Effector CD8-positive, alpha-beta T cell (primary cell): ENCODE data around the gene LRRC70.
"Not testable (repeated sequence)": the region's sequence is repeated elsewhere in the genome, so short reads cannot be mapped to it uniquely, and the experiment has no call there.

Experiments used
- DNase-seq: peaks from one replicate; lab custom pipeline; 2025; lab: John Stamatoyannopoulos, UW
- total RNA-seq, 4 experiments: gene quantifications; one replicate each; lab custom pipeline; 2026; lab: John Stamatoyannopoulos, UW

Gene LRRC70, protein sequence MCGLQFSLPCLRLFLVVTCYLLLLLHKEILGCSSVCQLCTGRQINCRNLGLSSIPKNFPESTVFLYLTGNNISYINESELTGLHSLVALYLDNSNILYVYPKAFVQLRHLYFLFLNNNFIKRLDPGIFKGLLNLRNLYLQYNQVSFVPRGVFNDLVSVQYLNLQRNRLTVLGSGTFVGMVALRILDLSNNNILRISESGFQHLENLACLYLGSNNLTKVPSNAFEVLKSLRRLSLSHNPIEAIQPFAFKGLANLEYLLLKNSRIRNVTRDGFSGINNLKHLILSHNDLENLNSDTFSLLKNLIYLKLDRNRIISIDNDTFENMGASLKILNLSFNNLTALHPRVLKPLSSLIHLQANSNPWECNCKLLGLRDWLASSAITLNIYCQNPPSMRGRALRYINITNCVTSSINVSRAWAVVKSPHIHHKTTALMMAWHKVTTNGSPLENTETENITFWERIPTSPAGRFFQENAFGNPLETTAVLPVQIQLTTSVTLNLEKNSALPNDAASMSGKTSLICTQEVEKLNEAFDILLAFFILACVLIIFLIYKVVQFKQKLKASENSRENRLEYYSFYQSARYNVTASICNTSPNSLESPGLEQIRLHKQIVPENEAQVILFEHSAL
- 0 to 0.19 (median 0) reads per million in 4 experiments for total RNA-seq

DNA sequence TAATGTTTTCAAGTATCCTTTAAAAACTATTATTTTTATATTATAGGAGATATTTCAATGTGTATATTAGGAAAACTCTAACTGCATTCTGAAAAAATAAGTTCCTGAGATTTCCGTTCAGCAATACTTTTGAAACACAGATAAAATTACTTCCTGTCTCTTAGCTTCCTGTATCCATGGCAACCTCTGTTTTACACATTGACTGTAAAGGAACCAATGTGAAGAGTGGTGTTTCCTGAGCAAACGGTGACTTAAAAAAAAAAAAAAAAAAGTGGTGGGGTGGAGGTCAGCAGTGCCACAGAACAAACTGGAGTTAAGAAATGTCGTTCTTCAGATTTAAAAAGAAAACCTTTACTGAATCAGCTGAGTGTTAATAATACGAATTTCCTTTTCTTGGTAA, at the start of gene LRRC70:
Gene LRRC70, plus strand, starts transcription at position 280 of the 400 bp plus-strand sequence. CDS start 620 bp downstream, outside the sequence.
- DNase-seq: no peak

DNA sequence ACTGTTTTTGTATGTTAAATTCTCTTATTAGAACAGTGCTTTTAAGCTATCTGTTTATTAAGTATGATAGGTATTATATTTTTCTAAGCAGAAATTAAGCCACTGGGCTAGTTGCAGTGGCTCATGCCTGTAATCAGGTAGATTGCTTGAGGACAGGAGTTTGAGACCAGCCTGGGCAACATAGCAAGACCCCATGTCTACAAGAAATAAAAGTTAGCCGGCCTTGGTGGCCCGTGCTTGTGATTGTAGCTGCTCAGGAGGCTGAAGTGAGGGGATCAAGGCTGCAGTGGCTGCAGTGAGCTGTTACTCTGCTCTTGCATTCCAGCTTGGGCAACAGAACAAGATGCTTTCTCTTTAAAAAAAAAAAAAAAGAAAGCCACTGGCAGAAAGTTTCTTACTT, 45.0 kb upstream of the LRRC70 start:
- DNase-seq: no peak

DNA sequence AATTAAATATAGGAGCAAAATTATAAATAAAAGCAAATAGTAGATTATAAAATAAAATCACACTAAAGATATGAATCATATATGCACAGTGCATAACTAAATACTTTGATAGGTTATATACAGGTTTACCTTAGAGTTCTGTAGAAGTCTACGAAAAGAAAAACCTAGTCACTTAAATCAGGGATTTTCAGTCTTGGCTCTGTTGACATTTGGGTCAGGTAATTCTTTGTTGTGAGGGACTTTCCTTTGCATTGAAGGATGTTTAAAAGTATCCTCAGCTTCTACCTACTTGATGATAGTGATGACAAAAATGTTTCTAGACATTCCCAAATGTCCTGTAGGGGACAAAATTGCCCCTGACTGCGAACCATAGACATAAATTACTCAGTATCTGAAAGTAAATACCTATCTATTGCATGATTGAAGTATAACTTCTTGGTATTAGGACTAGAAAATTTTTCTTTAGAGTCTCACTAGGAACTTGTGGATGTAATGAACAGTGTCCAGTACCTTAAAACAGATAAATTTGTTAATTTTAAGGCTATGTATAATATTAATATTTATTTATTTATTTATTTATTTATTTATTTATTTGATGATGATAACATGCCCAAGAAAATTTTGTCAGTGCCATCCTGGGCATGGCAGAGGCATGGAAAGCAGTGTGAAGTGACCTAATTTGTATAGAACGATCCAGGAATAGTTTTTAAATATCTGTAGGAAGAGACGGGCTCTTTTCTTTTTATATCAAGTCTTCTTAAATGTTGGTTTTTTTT, 44.0 kb upstream of the LRRC70 start:
- no peak for DNase-seq

DNA sequence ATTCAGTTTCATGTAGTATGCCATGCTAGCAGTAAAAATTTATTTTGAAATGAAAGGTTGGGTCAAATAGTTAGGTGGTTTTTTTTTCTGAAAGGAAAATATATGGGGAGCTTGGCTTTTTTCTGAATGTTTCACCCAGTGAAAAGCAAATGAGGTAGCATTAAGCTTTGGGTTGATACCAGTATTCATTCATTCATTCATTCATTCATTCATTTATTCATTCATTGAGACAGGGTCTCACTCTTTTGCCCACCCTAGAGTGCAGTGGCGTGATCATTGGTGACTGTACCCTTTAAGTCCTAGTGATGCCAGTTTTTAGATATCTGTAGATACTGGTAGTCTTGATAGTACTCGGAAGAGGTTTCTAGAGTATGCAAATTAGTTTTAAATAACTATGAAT, 42.4 kb upstream of the LRRC70 start:
- DNase-seq: no peak

DNA sequence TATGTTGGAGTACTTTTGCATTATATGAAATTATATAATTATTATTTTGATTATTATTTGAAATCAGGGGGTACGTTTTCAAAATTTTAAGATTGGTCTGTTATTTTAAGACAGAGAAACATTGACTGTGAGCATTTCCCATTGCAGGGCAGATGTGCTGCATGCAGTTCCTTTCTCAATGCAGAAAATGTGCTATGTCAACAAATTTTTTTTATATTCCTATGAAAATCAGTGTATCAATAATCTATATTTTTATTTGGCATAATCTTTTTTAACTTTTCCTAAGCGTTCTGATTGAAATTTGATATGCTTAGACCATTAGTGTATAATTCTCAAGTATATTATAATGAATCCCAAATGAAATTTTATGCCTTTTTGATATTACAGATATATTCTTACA, 41.8 kb upstream of the LRRC70 start:
- no peak for DNase-seq

DNA sequence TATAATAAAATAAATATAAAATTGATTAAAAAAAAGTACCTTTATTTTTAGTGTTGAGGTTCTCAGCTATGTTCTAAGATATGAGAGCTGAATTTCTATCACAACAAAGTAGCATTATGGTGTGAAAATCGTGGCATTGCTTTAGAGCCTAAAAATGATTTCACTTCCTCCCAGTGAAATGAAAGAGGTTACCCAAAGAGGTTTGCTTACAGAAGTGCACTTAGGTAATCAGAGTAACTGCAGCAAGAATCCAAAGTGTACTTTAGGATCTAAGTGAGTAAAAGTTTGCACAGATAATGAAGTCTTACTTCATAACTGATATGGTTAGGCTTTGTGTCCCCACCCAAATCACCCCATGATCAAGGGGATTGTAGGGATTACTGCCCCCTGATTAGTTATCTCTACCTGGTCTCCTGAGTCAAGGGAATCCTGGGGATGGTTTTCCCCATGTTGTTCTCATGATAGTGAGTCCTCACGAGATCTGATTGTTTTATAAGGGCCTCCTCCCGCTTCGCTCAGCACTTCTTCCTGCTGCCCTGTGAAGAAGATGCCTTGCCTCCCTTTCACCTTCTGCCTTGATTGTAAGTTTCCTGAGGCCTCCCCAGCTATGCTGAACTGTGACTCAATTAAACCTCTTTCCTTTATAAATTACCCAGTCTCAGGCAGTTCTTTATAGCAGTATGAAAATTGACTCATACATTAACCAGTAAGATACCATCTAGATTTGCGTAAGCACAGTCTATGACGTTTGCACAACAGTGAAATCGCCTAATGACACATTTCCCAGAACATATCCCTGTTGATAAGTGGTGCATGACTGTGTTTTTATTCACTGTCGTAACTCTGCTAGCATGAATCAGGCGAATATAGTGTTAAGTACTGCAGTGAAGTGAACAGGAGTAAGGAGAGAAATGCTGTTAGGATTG, 40.3 kb upstream of the LRRC70 start:
- no peak for DNase-seq

DNA sequence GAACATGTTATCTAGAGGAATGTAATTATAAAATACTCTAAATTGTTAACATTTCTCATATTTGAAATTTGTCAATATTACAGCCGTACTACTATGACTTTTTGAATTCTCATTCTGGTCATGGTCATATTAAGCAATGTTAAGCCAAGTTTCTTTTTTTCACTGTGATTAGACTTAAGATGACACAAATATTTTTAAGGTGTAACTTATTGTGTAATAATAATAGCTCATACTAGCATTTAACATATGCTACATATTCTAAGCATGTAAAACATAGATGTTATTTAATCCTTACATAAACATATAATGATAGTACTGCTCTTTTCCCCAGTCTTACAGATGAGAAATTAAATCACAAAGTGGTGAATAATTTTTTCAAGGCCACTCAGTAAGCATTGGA, 35.9 kb upstream of the LRRC70 start:
- no peak for DNase-seq

DNA sequence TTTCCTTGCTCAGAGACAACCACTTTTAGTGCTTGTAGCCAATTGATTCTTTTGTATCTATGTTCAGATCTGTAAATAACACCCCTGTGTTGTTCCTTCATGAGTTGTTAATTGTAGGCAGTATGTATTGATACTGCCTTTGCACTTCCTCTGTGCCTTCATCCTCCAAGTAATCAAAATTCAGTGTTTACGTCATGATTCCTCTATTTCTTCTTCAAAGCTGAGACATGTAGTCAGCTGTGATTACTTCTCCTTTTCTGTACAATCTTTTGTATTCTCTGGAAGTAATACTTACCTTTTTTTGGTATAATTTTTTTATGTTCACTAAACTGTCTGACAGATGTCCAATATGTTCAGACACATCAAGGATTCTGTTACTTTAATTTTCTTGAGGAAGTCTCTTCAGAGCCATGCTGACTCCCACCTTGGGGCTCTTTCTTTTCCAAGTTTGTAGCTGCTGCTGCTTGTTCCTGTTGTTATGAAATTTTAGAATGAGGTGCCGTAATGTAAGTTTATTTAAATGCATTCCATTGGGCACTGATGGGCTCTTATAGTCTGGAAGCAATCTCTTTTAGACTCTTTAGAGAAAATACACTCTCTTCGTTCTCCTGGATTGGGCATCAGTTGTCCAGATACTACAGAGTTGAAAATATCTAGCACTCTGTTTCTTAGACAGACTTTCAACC, 30.5 kb upstream of the LRRC70 start:
- DNase-seq: no peak

DNA sequence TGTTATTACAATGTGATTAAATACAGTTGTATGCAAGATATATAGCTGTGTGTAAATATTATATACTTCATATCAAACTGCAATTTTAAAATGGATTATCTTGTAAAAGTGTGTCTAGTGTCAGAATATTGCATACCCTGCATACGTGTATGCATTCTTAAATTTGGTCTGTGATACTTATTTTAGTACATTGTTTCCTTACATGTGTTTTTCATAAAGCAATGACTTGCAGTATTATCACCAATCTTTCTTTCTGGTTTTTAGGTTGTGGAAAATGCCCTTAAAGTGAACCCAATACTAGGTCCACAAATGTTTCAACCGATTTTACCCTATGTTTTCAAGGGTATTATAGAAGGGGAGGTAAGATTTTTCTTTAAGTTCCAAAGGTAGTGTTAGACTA, 28.5 kb upstream of the LRRC70 start:
- no peak for DNase-seq

DNA sequence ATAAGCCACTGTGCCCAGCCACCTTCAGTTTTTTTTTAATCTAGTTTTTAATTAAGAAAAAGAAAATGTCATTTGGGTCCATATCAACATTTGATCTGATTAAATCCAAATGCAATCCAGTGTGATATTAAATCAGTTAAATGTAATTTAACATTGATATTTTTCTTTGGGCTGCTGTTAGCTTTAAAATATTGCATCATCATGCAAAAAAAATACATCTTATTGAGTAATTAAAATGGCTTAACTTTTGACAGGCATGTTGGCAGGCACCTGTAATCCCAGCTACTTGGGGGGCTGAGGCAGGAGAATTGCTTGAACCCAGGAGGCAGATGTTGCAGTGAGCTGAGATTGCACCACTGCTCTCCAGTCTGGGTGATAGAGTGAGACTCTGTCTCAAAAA, 22.7 kb upstream of the LRRC70 start:
- no peak for DNase-seq

DNA sequence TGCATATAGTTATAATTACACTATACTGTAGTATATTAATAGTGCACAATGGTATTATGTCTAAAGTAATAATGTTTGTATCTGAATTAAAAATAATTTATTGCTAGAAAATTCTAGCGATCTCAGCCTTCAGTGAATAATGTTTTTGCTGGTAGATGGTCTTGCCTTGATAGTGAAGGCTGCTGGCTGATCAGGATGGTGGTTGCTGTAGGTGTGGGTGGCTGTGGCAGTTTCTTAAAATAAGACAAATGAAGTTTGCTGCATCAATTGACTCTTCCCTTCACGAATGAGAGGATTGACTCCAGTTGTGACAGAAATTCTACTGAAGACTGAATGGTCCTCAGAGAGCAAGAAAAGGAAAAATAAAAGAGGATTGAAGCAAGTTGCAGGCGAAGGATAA, 19.7 kb upstream of the LRRC70 start:
- DNase-seq: no peak

DNA sequence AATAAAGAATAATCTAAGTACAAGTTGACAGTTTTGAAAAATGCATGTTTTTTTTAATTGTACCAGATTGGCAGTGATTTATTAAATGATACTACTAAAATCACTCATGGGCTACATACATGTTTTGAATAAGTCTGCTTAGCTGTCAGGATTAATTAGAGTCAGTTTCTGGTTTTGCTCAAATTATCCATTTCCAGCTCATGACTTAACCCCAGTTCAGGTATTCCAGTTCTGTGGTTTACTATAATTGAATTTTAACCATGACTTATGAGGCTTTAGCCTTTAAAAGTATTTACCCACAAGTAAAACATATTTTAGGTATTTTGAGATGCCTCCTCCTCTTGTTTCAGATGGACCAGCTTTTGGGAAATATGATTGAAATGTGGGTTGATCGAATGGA, 17.8 kb upstream of the LRRC70 start:
- no peak for DNase-seq

DNA sequence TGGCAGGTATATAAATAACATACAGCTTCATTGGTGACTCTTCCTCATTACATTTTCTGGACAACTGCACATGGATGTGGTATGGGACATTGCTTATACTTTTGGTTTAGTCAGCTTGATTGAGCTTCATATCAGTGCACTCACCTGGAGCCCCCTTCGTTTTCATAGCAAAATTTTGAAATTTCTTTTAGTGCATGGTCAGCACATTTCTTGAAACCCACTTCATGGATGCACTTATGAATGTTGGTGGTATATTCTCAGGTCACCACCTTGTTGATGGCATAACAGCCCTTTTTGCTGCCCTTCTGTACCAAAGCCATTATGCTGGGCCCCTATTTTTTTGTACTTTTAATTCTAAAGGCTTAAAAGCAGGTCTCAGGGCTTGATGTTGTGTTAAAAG, 16.7 kb upstream of the LRRC70 start:
- DNase-seq: no peak

DNA sequence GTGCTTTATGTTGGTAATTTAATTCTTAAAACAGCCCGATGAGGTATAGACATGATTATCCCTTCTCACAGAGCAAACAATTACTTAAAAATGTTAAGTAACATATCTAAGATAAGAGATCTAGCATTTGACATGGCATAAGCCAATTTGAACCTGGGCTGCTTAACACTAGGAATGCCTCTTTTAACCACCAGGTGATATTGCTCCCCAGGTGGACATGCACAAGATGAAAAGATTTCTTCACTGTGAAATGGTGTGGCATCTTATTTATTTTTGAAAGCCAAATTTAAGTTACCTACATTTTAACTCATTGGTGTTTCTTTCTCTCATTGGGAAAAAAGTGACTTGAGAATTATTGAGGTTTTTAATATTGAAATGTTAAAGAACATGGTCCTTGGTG, 15.8 kb upstream of the LRRC70 start:
- no peak for DNase-seq

DNA sequence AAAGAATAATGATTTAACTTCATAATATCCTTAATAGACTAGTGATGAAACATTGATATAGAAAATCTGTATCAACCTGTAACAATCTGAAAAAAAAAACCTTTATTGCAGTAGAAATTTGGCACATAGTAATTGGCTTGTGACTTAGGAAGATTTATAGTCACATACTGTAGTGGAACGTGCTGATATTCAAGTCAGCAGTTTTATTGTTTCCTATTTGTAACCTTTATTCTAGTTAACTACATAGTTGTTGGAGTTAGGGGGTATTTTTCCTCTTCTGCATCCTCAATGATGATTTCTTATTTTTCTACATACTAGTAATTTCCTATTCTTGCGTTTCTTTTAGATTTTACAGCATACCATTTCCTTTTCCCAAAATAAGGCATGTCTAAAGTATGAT, 14.5 kb upstream of the LRRC70 start:
- no peak for DNase-seq

DNA sequence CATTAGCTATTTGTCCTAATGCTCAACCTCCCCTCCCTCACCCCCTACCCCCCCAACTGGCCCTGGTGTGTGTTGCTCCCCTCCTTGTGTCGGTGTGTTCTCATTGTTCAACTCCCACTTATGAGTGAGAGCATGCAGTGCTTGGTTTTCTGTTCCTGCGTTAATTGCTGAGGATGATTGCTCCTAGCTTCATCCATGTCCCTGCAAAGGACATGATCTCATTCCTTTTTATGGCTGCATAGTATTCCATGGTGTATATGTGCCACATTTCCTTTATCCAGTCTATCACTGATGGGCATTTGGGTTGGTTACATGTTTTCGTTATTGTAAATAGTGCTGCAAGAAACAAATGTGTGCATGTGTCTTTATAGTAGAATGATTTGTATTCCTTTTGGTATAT, 12.9 kb upstream of the LRRC70 start:
- not testable (repeated sequence) for DNase-seq

DNA sequence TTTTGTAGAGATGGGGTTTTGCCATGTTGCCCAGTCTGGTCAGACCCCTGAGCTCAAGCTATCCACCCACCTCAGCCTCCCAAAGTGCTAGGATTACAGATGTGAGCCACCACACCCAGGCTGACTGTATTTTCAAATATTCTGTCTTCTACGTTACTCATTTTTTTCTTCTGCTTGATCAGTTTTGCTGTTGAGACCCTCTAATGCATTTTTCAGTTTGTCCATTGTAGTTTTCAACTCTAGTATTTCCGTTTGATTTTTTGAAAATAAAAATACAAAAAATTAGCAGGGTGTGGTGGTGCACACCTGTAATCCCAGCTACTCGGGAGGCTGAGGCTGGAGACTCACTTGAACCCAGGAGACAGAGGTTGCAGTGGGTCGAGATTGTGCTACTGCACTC, 10.5 kb upstream of the LRRC70 start:
- DNase-seq: no peak

DNA sequence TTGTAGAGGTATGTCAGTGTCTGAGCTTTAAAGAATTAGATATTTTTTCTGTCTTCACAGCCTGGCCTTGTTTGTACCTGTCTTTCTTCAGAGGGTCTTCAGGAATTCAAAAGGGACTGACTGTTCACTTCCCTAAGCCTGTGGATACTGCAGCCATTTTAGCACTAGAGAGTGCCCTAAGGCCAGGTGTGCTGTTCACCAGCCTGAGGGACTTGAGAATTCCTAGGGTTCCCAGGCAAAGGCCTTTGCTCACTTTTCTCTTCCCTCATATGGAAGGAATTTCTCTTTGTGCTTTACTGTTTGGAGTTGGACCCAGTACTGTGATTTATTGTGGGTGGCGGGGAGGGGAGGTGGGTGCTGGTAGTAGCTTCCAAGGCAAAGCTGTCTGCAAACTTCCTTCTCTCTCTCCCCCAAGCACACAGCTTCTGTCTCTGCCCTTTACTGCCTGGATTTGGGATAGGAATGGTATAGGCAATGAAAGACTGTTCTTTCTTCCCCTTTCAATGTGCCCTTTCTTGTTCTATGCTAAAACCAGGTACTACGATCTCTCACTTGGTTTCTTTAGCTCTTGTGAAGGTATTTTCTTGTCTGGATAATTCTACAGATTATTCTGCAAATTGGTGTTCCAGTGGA, 9.7 kb upstream of the LRRC70 start:
- DNase-seq: no peak

DNA sequence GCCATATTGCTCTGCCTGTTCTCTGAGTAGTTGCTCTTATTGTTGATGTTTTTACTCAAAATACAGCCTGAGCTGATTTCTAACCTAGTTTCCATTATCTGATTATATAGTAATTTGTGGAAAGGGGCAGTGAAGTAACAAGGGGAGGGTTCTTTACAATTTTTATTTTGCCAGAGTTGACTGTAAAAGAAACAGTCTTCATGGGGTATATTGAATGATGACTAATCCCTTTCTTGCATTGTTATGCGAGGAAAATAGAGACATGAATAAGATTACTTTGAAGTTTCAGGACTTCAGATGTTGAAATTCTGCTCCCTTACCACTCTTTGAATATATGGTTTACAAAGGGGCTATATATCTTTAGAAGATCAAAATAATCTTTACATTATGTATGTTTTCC, 9.1 kb upstream of the LRRC70 start:
- DNase-seq: no peak

DNA sequence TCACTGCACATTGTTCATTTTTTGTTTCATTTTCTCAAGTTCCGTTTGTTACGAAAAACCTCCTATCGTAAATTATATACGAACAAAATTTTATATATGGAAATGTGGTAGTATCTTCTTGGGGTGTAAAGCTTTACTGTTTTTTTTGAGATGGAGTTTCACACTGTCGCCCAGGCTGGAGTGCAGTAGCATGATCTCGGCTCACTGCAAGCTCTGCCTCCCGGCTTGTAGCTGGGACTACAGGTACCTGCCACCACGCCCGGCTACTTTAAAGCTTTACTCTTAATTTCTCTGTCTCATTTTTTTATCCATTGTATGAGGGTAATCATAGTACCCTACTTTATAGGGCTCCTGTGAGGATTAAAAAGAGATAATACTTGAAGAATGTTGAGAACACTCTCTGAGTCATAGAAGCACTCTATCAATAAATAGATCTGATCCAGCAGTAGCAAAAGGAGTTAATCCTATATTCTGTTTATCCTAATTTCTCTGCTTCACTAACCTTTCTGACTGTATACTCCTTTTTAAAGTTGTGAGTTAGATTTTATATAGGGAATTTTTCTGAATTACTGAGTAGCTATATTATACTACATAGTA, 5.6 kb upstream of the LRRC70 start:
- DNase-seq: no peak
